Right hindlimb (tissue), 1 donor: ENCODE measurements around the gene CBL.
A peak's percentile ranks its signal among the peaks of the same experiment; 100 is the strongest.

Experiments used
- DNase-seq: peaks from one replicate; pipeline ENCODE4 v3.0.0-alpha.2; 2018

The CBL gene

GRCh38 chr11:119350302-119350701 is 144.2 kb downstream of the CBL start:
- no peak for DNase-seq

GRCh38 chr11:119351232-119351631 is 145.1 kb downstream of the CBL start:
- no peak for DNase-seq

- DNase-seq: peak; percentile 57
These were observed 146.7 kb downstream of the CBL start for GRCh38 chr11:119352857-119353260.

- DNase-seq: no peak
These were observed 149.1 kb downstream of the CBL start for GRCh38 chr11:119355091-119355843.

- DNase-seq: peak; percentile 89
These were observed 150.4 kb downstream of the CBL start for GRCh38 chr11:119356349-119357031.

- no peak for DNase-seq
These were observed 150.9 kb downstream of the CBL start for GRCh38 chr11:119357074-119357473.
